Neural cell (in vitro differentiated cells): ENCODE results near the gene DPH5. TPM values are rescaled to one million over a fixed set of nuclear protein-coding genes. Genes with fewer than 3 reads are reported as not detected.

Experiments
- H2AFZ ChIP-seq: fragments of 200-600, 300-800 bp; sonication (generic), shearing (Covaris generic); 2 replicates; pipeline ENCODE4 v1.6.0; 2014; ENCODE audit warnings: low read depth, mild to moderate bottlenecking, antibody characterized with exemption, low read length, moderate library complexity
- H3F3A ChIP-seq: fragments of 200-600 bp; shearing (Covaris generic); 2 replicates; pipeline ENCODE4 v1.6.1; 2016; ENCODE audit warnings: mild to moderate bottlenecking, moderate library complexity, mixed read lengths, antibody characterized with exemption, low read length; ENCODE audit not compliant: insufficient read depth, poor library complexity, severe bottlenecking
- H3K27ac ChIP-seq: fragments of 200-600, 300-800 bp; sonication (generic), shearing (Covaris generic); 2 replicates; pipeline ENCODE4 v1.5.1; 2014; ENCODE audit warnings: mild to moderate bottlenecking, low read length, moderate library complexity
- H3K27me3 ChIP-seq: fragments of 300-800, 200-600 bp; sonication (generic), shearing (Covaris generic); 2 replicates; pipeline ENCODE4 v1.6.0; 2014; ENCODE audit warnings: mild to moderate bottlenecking, low read depth, low read length, moderate library complexity; ENCODE audit not compliant: insufficient read depth
- H3K36me3 ChIP-seq: fragments of 300-800, 200-600 bp; sonication (generic), shearing (Covaris generic); 2 replicates; pipeline ENCODE4 v1.5.1; 2014; ENCODE audit warnings: mild to moderate bottlenecking, antibody characterized with exemption, low read length, moderate library complexity; ENCODE audit not compliant: insufficient read depth
- H3K4me2 ChIP-seq: fragments of 300-800, 200-600 bp; sonication (generic), shearing (Covaris generic); 2 replicates; pipeline ENCODE4 v1.6.0; 2014; ENCODE audit warnings: mild to moderate bottlenecking, low read length
- H3K4me3 ChIP-seq: fragments of 300-800, 200-600 bp; sonication (generic), shearing (Covaris generic); 2 replicates; pipeline ENCODE4 v1.5.1; 2014; ENCODE audit warnings: mild to moderate bottlenecking, low read length, moderate library complexity
- H3K79me2 ChIP-seq: fragments of 200-600 bp; shearing (Covaris generic); replicated peaks from 2 replicates; pipeline ENCODE4 v1.6.0; 2014; ENCODE audit warnings: mild to moderate bottlenecking, low read length, moderate library complexity; ENCODE audit not compliant: insufficient read depth
- H3K9ac ChIP-seq: fragments of 300-800, 200-600 bp; sonication (generic), shearing (Covaris generic); 2 replicates; pipeline ENCODE4 v1.6.1; 2016; ENCODE audit warnings: mild to moderate bottlenecking, low read length, mixed read lengths
- H3K9me2 ChIP-seq: fragments of 200-600 bp; shearing (Covaris generic); 2 replicates; pipeline ENCODE4 v1.6.1; 2016; ENCODE audit warnings: mild to moderate bottlenecking, low read length, mixed read lengths; ENCODE audit not compliant: insufficient read depth
- H3K9me3 ChIP-seq: fragments of 200-600, 300-800 bp; sonication (generic), shearing (Covaris generic); 2 replicates; pipeline ENCODE4 v1.6.1; 2016; ENCODE audit warnings: mild to moderate bottlenecking, mixed run types, low read length, moderate library complexity, mixed read lengths
- H4K20me1 ChIP-seq: fragments of 200-600 bp; shearing (Covaris generic); 2 replicates; pipeline ENCODE4 v1.6.1; 2016; ENCODE audit warnings: mild to moderate bottlenecking, mixed run types; ENCODE audit not compliant: insufficient read depth
- EP300 ChIP-seq: fragments of 450-650 bp; conservative IDR thresholded peaks from 2 replicates; pipeline ENCODE4 v1.6.1; 2014; ENCODE audit warnings: antibody characterized with exemption, mild to moderate bottlenecking, moderate library complexity; ENCODE audit not compliant: poor library complexity, severe bottlenecking
- EZH2 ChIP-seq: fragments of 200-600, 300-800 bp; shearing (Covaris generic), sonication (generic); IDR thresholded peaks from 2 replicates; pipeline ENCODE4 v1.6.1; 2014; ENCODE audit warnings: antibody characterized with exemption, low read length, borderline replicate concordance, mild to moderate bottlenecking; ENCODE audit not compliant: insufficient read depth, poor library complexity, severe bottlenecking
- MXI1 ChIP-seq: fragments of 450-650 bp; conservative IDR thresholded peaks from 2 replicates; pipeline ENCODE4 v1.6.1; 2014; ENCODE audit warnings: antibody characterized with exemption, mild to moderate bottlenecking; ENCODE audit not compliant: poor library complexity, severe bottlenecking
- POLR2AphosphoS5 ChIP-seq: IDR thresholded peaks from 2 replicates; pipeline ENCODE4 v1.6.1; 2012
- RAD21 ChIP-seq: fragments of 450-650 bp; conservative IDR thresholded peaks from 2 replicates; pipeline ENCODE4 v1.6.1; 2014; ENCODE audit warnings: antibody characterized with exemption, mild to moderate bottlenecking, moderate library complexity
- REST ChIP-seq: IDR thresholded peaks from 2 replicates; pipeline ENCODE4 v1.6.1; 2012; ENCODE audit warnings: borderline replicate concordance
- SMC3 ChIP-seq: fragments of 450-650 bp; conservative IDR thresholded peaks from 2 replicates; pipeline ENCODE4 v1.6.1; 2014; ENCODE audit warnings: antibody characterized with exemption, mild to moderate bottlenecking, moderate library complexity; ENCODE audit not compliant: poor library complexity
- TAF1 ChIP-seq: IDR thresholded peaks from 2 replicates; pipeline ENCODE4 v1.6.1; 2012; ENCODE audit warnings: low read depth
- polyA plus RNA-seq: library from polyadenylated mRNA; depleted of rRNA; stranded (reverse); fragments of >200 nt; gene quantifications from 2 replicates; pipeline ENCODE4 v1.2.3, GENCODE V29; 2014
- TF ChIP-seq, protein P1 (sequence below): fragments of 450-650 bp; IDR thresholded peaks from 2 replicates; pipeline ENCODE4 v1.5.1; 2014; ENCODE audit warnings: antibody characterized with exemption, mild to moderate bottlenecking, moderate library complexity; ENCODE audit not compliant: poor library complexity, severe bottlenecking

Gene DPH5
- polyA plus RNA-seq, 1 donor from 2014 or later: 55.7 TPM

- Histone ChIP-seq H3F3A (no peaks in the 10 kb centered on the region), H3K9ac (no peak overlapping the region), H3K9me2 (no peaks in the 10 kb centered on the region), H3K9me3 (no peaks in the 10 kb centered on the region), H3K36me3 (peaks cover 6% of the 10 kb centered on the region), H3K27me3 (no peaks in the 10 kb centered on the region), H3K4me3 (no peak overlapping the region), H3K4me2 (no peak overlapping the region), H3K79me2 (no peaks in the 10 kb centered on the region), H4K20me1 (no peaks in the 10 kb centered on the region), H2AFZ (no peak overlapping the region), H3K27ac (no peak overlapping the region)
- TF ChIP-seq MXI1: no peak
- TF ChIP-seq REST: no peak
- TF ChIP-seq, protein P1, sequence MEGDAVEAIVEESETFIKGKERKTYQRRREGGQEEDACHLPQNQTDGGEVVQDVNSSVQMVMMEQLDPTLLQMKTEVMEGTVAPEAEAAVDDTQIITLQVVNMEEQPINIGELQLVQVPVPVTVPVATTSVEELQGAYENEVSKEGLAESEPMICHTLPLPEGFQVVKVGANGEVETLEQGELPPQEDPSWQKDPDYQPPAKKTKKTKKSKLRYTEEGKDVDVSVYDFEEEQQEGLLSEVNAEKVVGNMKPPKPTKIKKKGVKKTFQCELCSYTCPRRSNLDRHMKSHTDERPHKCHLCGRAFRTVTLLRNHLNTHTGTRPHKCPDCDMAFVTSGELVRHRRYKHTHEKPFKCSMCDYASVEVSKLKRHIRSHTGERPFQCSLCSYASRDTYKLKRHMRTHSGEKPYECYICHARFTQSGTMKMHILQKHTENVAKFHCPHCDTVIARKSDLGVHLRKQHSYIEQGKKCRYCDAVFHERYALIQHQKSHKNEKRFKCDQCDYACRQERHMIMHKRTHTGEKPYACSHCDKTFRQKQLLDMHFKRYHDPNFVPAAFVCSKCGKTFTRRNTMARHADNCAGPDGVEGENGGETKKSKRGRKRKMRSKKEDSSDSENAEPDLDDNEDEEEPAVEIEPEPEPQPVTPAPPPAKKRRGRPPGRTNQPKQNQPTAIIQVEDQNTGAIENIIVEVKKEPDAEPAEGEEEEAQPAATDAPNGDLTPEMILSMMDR: no peak
- TF ChIP-seq RAD21: no peak
- no peak for TF ChIP-seq TAF1
- no peak for TF ChIP-seq SMC3
- no peak for TF ChIP-seq EZH2
- TF ChIP-seq EP300: no peak
- TF ChIP-seq POLR2AphosphoS5: no peak
Observed at GRCh38 chr1:100968621-100969020, 57.0 kb downstream of the DPH5 start.

DNA sequence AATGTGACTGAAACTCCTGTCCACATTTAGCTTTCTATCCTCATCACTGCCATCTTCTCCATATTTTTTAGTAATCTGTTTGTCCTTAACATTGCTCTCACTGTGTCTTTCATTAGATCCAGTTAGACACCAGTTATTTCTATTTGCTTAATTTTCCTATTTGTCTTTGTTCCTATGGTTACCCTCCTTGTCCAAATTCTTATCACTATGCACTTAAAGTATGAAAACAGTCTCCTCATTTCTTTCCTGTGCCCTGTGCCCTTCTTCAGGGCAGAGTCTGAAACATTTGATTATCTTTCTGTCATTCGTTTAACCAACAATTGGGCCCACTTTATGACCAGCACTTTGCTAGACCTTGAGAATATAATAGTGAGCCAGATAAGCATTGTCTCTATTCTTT lies 65.5 kb downstream of the DPH5 start:
- Histone ChIP-seq H3K4me2 (no peak overlapping the region), H3K9ac (no peak overlapping the region), H3F3A (no peaks in the 10 kb centered on the region), H3K36me3 (no peaks in the 10 kb centered on the region), H3K9me3 (no peaks in the 10 kb centered on the region), H3K4me3 (no peak overlapping the region), H2AFZ (no peak overlapping the region), H3K27ac (no peak overlapping the region), H3K27me3 (no peaks in the 10 kb centered on the region), H3K9me2 (no peaks in the 10 kb centered on the region), H4K20me1 (no peaks in the 10 kb centered on the region), H3K79me2 (no peaks in the 10 kb centered on the region)
- TF ChIP-seq POLR2AphosphoS5: no peak
- TF ChIP-seq EP300: no peak
- TF ChIP-seq MXI1: no peak
- TF ChIP-seq SMC3: no peak
- TF ChIP-seq EZH2: no peak
- TF ChIP-seq TAF1: no peak
- no peak for TF ChIP-seq RAD21
- TF ChIP-seq, protein P1: no peak
- TF ChIP-seq REST: no peak
